AG09309 (cell line): Measurements from ENCODE around the gene LCNL1.

Experiments used
- DNase-seq: peaks from one replicate; pipeline ENCODE4 v3.0.0-alpha.2; 2010; ENCODE audit warnings: low read depth
- H3K4me3 ChIP-seq: 2 replicates; pipeline ENCODE4 v1.5.1; 2011; ENCODE audit warnings: mild to moderate bottlenecking, low read depth, low read length, moderate library complexity; ENCODE audit not compliant: control insufficient read depth
- TF ChIP-seq, protein P1 (sequence below): IDR thresholded peaks from 2 replicates; pipeline ENCODE4 v1.5.1; 2011; ENCODE audit warnings: mild to moderate bottlenecking, low read depth, low read length, inconsistent platforms; ENCODE audit not compliant: insufficient read depth, control insufficient read depth; ENCODE audit errors: missing control alignments

LCNL1 gene

DNA sequence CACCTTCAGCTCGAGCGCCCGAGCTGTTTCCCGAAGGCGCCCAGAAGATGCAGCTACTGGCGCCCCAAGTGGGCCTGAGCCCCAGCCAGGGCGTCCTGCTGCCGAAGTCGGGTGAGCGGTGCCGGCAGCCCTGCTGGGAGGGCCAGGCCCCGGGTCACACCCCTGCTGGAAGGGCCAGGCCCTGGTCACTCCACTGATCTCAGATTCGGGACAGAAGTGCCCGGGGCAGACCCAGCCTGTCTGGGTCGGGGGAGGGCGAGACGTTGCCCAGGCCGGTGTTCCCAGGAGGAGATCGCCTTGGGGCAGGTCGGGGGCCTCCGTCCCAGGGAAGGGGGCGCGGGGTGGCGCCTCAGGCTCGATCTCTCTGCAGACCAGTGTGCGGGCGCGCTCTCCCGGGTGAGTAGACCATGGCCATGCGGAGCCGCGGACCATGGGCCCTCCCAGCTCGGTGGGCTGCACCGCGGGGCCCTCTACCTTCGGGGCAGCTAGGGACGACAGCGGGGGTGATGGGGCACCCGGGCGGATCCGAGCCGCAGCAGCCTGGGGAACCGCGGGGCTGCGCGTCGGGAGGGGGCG is 2.3 kb downstream of the LCNL1 start:
- TF ChIP-seq, protein P1, sequence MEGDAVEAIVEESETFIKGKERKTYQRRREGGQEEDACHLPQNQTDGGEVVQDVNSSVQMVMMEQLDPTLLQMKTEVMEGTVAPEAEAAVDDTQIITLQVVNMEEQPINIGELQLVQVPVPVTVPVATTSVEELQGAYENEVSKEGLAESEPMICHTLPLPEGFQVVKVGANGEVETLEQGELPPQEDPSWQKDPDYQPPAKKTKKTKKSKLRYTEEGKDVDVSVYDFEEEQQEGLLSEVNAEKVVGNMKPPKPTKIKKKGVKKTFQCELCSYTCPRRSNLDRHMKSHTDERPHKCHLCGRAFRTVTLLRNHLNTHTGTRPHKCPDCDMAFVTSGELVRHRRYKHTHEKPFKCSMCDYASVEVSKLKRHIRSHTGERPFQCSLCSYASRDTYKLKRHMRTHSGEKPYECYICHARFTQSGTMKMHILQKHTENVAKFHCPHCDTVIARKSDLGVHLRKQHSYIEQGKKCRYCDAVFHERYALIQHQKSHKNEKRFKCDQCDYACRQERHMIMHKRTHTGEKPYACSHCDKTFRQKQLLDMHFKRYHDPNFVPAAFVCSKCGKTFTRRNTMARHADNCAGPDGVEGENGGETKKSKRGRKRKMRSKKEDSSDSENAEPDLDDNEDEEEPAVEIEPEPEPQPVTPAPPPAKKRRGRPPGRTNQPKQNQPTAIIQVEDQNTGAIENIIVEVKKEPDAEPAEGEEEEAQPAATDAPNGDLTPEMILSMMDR: no peak

DNA sequence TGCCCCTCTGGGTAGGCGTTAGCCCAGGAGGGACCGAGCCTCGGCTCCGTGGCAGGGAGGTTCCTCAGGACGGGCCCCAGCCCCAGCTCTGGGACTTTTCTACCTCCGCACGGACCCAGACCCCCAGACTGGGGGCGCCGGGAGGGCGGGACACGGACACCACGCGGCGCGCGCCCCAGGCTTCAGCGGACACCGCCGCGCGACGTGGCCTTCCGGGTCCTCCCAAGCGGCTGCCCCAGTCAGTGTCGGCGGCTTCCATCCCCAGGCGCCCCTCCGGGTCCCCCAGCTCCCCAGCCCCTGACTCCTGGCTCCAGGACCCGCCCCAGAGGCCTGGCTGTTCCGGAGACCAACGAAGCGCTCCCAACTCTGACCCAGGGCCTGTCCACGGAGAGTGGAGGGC is 3.1 kb downstream of the LCNL1 start:
- TF ChIP-seq, protein P1: no peak
- no peak for DNase-seq
- H3K4me3 ChIP-seq: no peak overlapping the region

More for the DNA sequence above, 2.3 kb downstream of the LCNL1 start:
- no peak overlapping the region for H3K4me3 ChIP-seq
- no peak for DNase-seq

DNA sequence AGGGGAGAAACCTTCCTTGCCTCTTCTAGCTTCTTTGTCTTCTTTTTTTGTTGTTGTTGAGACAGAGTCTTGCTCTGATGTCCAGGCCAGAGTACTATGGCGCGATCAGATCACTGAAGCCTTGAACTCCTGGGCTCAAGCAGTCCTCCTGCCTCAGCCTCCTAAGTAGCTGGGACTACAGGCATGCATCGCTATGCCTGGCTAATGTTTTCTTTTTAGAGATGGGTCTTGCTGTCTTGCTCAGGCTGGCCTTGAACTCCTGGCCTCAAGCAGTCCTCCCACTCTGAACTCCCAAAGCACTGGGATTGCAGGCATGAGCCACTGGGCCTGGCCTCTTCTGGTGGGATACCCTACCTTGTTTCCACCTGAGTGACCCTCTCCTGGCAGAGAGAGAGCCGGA is 6.1 kb downstream of the LCNL1 start:
- no peak for DNase-seq
- TF ChIP-seq, protein P1: no peak
- H3K4me3 ChIP-seq: no peak overlapping the region

DNA sequence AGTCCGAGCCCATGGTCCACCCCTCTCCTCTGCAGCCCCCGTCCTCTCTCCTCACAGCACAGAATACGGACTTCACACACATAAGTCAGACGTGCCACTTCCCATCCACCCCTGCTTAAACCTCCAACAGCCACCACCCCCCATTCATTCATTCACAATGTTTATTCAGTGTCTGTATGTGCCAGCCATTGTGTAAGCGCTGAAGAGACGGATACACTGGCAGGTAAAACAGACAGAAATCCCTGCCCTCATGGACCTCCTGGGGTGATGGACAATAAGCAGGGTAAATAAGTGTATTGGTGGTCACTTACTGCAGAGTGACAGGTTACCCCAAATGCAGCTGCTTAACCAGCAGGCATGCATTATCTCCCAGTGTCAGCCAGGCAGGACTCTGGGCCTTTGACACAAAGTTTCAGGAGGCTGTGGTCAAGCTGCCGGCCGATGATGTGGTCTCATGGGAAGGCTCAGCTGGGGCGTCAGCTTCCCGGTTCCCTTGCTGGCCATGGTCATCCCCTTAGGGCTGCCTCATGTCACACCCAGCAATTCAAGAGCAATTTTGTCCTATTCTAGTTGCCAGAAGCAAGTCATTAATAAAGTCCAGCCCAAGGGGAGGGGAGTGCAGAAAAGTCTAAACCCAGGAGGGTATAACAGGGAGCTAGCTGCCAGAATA is 7.6 kb downstream of the LCNL1 start:
- no peak for DNase-seq
- TF ChIP-seq, protein P1: no peak
- H3K4me3 ChIP-seq: no peak overlapping the region

DNA sequence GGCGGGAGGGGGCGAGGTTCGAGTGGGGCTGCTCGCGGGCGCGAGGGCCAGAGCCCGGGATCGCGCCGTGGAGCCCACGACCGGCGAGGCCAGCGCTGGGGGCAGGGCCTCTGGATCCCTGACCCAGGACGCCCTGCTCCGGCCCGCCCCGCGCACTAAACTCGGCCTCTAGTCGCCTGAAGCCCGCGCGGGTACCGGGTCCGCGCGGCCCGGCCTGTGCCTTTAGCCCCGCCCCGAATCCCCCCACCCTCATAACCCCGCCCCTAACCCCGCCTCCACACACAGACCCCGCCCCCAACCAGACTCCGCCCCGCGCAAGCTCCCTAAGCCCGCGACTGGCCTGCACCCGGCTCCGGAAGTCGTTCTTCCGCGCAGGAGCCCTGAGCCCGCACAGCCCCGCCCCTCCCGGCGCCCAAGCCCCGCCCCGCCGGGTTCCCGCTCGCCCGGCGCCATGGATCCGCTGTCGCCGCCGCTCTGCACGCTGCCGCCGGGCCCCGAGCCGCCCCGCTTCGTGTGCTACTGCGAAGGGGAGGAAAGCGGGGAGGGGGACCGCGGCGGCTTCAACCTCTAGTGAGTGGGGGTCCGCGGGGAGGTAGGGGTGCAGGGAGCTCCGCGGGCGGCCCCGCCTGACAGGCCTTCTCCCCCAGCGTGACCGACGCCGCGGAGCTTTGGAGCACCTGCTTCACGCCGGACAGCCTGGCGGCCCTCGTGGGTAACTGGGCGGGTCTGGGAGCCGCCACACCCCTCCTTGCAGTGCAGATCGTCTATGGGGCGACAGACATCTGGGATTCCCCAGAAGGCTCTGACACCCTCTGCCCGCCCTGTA is 9.4 kb downstream of the LCNL1 start, which contains the start of gene PAXX:
Gene PAXX (plus strand): TSS at position 430 of the 826 bp plus-strand sequence. CDS start 22 bp downstream, at position 452.
- TF ChIP-seq, protein P1: no peak
- peak; percentile 34 for DNase-seq

DNA sequence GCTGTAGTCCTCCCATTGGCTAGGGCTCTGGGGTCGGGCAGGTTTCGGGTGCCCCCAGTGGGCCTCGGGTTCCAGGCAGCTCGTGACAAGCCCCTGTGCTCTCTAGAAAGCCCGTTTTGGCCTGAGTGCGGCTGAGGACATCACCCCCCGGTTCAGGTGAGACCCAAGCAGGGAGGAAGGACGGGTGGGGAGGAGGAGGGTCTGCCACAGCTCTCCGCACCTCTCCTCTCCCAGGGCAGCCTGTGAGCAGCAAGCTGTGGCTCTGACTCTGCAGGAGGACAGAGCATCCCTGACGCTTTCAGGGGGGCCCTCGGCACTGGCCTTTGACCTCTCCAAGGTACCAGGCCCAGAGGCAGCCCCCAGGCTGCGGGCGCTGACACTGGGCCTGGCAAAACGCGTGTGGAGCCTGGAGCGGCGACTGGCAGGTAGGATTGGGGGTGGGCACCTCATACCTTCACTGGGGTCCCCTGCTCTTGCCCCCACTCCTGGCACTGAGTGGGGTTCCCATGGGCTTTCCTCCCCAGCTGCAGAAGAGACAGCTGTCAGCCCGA is 10.1 kb downstream of the LCNL1 start:
- DNase-seq: no peak
- TF ChIP-seq, protein P1: no peak
- peak overlapping the region; percentile 79 for H3K4me3 ChIP-seq

More for the DNA sequence above, 9.4 kb downstream of the LCNL1 start, which contains the start of gene PAXX:
- H3K4me3 ChIP-seq: peak within 1 kb of the TSS; percentile 79
